ENCODE data around the gene RAB25.

DNA sequence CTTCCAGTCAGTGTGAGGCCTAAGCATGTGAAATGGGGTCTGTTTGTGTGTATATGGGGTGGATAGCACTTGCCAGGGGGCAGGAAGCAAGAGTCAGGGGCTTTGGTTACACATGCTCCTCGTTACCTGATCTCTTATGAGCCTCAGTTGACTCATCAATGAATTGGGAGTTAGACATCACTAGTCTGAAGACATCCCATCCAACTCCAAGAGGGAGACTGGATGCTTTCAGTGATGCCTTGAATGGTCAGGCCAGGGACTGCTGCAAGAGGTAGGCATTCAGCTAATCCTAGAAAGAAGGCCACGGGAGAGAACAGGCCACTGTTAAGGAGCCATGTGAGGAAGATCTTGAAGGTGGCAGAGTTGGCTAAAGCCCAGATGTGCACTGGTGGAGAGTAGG is 6.3 kb downstream of the RAB25 start:
- no peak for TF ChIP-seq SP1 (IDR thresholded peaks at IDR 0.05)
- TF ChIP-seq EGR1 (IDR thresholded peaks at IDR 0.05; ENCODE audit: low read depth in 2 of 2): no peak
- TF ChIP-seq CTCF (IDR thresholded peaks at IDR 0.05; ENCODE audit: low read depth, low read length, missing input control): no peak
- TF ChIP-seq RAD21 (IDR thresholded peaks at IDR 0.05): no peak
- TF ChIP-seq, protein P1, sequence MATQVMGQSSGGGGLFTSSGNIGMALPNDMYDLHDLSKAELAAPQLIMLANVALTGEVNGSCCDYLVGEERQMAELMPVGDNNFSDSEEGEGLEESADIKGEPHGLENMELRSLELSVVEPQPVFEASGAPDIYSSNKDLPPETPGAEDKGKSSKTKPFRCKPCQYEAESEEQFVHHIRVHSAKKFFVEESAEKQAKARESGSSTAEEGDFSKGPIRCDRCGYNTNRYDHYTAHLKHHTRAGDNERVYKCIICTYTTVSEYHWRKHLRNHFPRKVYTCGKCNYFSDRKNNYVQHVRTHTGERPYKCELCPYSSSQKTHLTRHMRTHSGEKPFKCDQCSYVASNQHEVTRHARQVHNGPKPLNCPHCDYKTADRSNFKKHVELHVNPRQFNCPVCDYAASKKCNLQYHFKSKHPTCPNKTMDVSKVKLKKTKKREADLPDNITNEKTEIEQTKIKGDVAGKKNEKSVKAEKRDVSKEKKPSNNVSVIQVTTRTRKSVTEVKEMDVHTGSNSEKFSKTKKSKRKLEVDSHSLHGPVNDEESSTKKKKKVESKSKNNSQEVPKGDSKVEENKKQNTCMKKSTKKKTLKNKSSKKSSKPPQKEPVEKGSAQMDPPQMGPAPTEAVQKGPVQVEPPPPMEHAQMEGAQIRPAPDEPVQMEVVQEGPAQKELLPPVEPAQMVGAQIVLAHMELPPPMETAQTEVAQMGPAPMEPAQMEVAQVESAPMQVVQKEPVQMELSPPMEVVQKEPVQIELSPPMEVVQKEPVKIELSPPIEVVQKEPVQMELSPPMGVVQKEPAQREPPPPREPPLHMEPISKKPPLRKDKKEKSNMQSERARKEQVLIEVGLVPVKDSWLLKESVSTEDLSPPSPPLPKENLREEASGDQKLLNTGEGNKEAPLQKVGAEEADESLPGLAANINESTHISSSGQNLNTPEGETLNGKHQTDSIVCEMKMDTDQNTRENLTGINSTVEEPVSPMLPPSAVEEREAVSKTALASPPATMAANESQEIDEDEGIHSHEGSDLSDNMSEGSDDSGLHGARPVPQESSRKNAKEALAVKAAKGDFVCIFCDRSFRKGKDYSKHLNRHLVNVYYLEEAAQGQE (IDR thresholded peaks at IDR 0.05): no peak
- no peak for TF ChIP-seq TAF1 (conservative IDR thresholded peaks at IDR 0.05)
- TF ChIP-seq FOXA2 (IDR thresholded peaks at IDR 0.05): no peak
- TF ChIP-seq YY1 (IDR thresholded peaks at IDR 0.05): no peak
- TF ChIP-seq RXRA (IDR thresholded peaks at IDR 0.05): no peak
- TF ChIP-seq, protein P2, sequence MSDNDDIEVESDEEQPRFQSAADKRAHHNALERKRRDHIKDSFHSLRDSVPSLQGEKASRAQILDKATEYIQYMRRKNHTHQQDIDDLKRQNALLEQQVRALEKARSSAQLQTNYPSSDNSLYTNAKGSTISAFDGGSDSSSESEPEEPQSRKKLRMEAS (IDR thresholded peaks at IDR 0.05): no peak
